Muscle layer of duodenum (tissue), 2 donors: ENCODE data around the gene NCK2.

Source experiments
- H3K27ac ChIP-seq: one replicate; pipeline ENCODE4 v1.7.0; 2013; ENCODE audit warnings: mild to moderate bottlenecking, low read length
- H3K27me3 ChIP-seq: one replicate; pipeline ENCODE4 v1.7.0; 2013; ENCODE audit warnings: low read depth, mild to moderate bottlenecking, control low read depth, low read length
- H3K36me3 ChIP-seq, 2 donors: one replicate each; pipeline ENCODE4 v1.7.0; 2013; ENCODE audit warnings: low read length in 2 of 2, control low read depth in 1 of 2, mild to moderate bottlenecking in 1 of 2; ENCODE audit not compliant: insufficient read depth in 2 of 2, control insufficient read depth in 1 of 2
- H3K4me1 ChIP-seq, 2 donors: one replicate each; pipeline ENCODE4 v1.7.0; 2013; ENCODE audit warnings: low read length in 2 of 2, mild to moderate bottlenecking in 2 of 2, control low read depth in 1 of 2, moderate library complexity in 1 of 2; ENCODE audit not compliant: insufficient read depth in 2 of 2, control insufficient read depth in 1 of 2
- H3K4me3 ChIP-seq, 2 donors: one replicate each; pipeline ENCODE4 v1.7.0; 2013; ENCODE audit warnings: low read length in 2 of 2, low read depth in 1 of 2, mild to moderate bottlenecking in 1 of 2
- H3K9me3 ChIP-seq, 2 donors: one replicate each; pipeline ENCODE4 v1.7.0; 2013; ENCODE audit warnings: low read length in 2 of 2, control low read depth in 1 of 2, mild to moderate bottlenecking in 1 of 2; ENCODE audit not compliant: control insufficient read depth in 1 of 2
- donor health status: healthy.

The NCK2 gene

DNA sequence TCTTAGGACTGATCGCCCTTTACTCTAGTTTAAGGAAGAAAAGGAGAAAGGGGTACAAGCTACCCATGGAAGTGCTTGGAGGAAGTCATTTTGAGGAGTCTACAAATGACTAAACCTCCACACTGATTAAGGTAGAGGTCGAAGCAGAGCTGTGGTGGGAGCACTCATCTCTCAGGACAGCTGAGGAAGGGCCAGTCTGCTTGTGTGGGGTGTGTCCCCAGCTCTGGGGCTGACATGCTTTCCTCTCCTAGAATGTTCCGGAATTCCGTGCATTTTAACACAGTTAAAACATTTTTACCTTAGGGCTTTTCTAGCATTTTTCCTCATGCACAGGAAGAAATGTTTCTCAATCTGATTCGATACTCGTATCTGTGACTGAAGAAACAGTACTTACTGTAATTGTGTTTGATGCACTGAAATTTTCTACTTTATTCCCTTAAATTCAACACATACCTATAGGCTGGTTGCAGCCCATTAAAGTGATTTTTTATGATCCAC is 135.1 kb downstream of the NCK2 start:
- Histone ChIP-seq H3K4me1 (peaks cover 9 to 20% of the 10 kb centered on the region in 2 donors), H3K9me3 (no peaks in the 10 kb centered on the region), H3K27ac (no peak overlapping the region), H3K27me3 (no peaks in the 10 kb centered on the region), H3K4me3 (no peak overlapping the region), H3K36me3 (peaks cover 8 to 16% of the 10 kb centered on the region in 2 donors)

DNA sequence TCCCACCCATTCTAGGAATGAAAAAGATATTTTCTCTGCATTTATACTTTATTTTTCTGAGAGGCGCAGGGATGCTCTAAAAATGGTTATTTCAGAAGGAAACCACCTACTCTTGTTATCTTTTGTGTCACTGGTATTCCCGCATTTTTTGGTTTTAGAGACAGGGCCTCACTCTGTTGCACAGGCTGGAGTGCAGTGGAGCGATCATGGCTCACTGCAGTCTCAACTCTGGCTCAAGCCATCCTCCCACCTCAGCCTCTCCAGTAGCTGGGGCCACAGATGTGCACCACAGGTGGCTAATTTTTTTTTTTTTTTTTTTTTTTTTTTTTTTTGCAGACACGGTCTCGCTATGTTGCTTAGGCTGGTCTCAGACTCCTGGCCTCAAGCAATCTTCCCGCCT is 135.9 kb downstream of the NCK2 start:
- Histone ChIP-seq H3K27ac (no peak overlapping the region), H3K27me3 (no peaks in the 10 kb centered on the region), H3K4me1 (peaks cover 9 to 18% of the 10 kb centered on the region in 2 donors), H3K9me3 (no peaks in the 10 kb centered on the region), H3K4me3 (no peak overlapping the region), H3K36me3 (peaks cover 8 to 16% of the 10 kb centered on the region in 2 donors)

DNA sequence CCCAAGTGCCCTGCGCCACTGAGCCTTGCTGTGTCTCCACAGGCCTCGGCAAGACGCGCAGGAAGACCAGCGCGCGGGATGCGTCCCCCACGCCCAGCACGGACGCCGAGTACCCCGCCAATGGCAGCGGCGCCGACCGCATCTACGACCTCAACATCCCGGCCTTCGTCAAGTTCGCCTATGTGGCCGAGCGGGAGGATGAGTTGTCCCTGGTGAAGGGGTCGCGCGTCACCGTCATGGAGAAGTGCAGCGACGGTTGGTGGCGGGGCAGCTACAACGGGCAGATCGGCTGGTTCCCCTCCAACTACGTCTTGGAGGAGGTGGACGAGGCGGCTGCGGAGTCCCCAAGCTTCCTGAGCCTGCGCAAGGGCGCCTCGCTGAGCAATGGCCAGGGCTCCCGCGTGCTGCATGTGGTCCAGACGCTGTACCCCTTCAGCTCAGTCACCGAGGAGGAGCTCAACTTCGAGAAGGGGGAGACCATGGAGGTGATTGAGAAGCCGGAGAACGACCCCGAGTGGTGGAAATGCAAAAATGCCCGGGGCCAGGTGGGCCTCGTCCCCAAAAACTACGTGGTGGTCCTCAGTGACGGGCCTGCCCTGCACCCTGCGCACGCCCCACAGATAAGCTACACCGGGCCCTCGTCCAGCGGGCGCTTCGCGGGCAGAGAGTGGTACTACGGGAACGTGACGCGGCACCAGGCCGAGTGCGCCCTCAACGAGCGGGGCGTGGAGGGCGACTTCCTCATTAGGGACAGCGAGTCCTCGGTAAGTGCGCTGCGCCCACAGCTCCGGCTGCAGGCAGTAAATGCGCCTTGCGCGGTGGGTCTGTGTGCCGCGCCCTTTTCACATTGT is 136.8 kb downstream of the NCK2 start:
- Histone ChIP-seq H3K36me3 (peaks cover 8 to 16% of the 10 kb centered on the region in 2 donors), H3K9me3 (no peaks in the 10 kb centered on the region), H3K4me1 (peaks cover 15 to 27% of the 10 kb centered on the region in 2 donors), H3K27me3 (no peaks in the 10 kb centered on the region), H3K4me3 (no peak overlapping the region), H3K27ac (no peak overlapping the region)

DNA sequence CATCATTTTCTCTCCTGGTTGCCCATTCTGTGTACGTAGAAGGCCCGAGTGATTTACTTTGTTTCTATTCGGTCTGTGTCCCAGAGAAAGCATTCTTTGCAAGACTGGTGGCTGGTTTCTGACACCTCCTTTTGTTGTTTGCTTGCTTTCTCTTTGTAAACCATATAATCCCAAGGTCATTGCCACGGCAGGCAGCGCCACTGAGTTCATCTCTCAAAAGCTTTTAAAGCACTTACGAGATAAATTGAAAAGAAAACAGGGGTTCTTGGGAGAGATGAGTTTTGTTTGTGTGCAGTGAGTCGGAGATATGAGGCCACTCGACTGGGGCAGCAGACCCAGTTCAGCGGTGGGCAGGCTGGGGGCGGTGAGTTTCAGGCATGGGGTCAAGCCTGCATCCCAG is 137.6 kb downstream of the NCK2 start:
- H3K36me3 ChIP-seq = peaks cover 8 to 16% of the 10 kb centered on the region in 2 donors
- H3K27ac ChIP-seq = no peak overlapping the region
- peaks cover 16 to 32% of the 10 kb centered on the region in 2 donors for H3K4me1 ChIP-seq
- H3K9me3 ChIP-seq = no peaks in the 10 kb centered on the region
- H3K27me3 ChIP-seq = no peaks in the 10 kb centered on the region
- H3K4me3 ChIP-seq = no peak overlapping the region

DNA sequence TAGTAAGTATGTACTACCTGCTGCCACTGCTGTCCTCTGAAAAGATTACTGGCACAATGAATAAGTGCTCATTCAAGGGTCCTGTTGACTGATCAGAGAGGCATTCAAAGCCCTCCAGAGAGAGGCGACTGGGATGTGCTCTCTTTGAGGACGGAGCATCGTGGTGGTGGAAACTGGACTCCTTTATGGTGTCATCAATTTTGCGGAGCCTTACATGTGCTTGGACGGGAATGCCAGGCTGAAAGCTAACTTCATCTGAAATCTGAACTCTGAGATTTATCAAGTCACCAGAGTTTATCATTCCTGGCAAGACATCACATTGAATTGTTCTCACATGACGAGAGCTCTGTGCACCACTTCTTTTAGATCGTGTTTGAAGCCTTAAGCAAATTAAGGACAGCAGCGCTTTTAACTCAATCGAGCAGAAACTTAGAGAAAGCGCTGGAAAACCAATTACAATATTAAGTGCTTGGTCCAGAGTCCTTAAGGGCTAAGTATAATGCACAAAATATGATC is 138.3 kb downstream of the NCK2 start:
- Histone ChIP-seq H3K27me3 (no peaks in the 10 kb centered on the region), H3K9me3 (no peaks in the 10 kb centered on the region), H3K27ac (no peak overlapping the region), H3K36me3 (peaks cover 8 to 16% of the 10 kb centered on the region in 2 donors), H3K4me1 (peaks cover 16 to 32% of the 10 kb centered on the region in 2 donors), H3K4me3 (no peak overlapping the region)

DNA sequence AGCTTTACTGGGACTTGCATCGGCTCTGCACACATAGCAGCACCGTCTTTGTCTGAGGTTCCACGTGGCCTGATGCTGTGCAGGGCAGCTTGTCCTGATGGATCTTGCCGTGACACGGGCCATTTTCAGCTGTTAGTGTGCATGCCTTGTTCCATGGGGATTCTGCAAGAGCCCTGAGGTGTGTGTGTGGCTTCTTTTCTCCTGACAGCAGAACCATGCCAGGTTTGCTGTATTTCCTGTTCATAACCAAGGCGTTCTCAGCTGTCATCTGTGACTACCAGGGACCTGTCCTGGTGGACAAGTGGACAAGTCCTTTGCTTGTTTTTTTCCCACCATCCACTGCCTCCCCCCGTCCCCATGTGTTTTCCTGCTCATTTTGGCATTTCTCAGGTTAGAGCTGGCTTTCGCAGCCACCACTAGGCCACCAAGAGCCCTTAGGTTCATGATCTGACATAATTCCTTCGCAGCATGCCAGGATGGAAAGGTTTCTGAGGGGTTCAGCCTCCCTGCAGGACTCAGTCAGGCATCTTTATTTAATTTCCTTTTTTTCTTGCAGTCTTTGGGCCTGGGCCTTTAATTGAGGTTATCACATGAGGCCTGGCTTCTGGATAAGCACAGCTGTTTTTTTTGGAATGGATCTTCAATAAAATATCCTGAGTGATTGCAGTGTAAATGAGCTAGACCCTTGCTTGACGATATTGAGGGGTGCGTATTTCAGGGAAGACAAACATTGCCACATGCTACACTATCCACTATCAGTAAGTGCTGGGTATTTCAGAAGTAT is 139.4 kb downstream of the NCK2 start:
- Histone ChIP-seq H3K4me3 (no peak overlapping the region), H3K36me3 (peaks cover 8 to 15% of the 10 kb centered on the region in 2 donors), H3K9me3 (no peaks in the 10 kb centered on the region), H3K27ac (no peak overlapping the region), H3K4me1 (peaks cover 16 to 32% of the 10 kb centered on the region in 2 donors), H3K27me3 (no peaks in the 10 kb centered on the region)

DNA sequence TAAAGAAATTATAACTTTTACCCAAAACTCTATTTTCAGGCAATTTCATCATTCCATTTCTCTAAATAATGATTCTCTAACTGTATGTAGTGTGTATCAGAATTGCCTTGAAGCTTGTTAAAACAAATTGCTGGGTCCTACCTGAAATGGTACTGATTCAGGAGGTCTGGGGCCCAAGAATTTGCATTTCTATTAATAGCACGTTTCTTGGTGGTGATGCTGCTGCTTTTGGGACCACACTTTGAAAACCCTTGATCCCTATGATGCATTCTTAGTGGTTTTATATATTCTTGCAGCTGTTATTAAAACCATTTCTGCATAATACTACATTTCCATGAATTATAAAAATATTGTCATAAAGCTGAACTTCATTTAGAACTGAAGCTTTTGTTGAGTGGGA is 140.7 kb downstream of the NCK2 start:
- H3K27ac ChIP-seq = no peak overlapping the region
- peaks cover 8 to 12% of the 10 kb centered on the region in 2 donors for H3K36me3 ChIP-seq
- H3K27me3 ChIP-seq = no peaks in the 10 kb centered on the region
- peaks cover 16 to 32% of the 10 kb centered on the region in 2 donors for H3K4me1 ChIP-seq
- H3K4me3 ChIP-seq = no peak overlapping the region
- H3K9me3 ChIP-seq = no peaks in the 10 kb centered on the region

DNA sequence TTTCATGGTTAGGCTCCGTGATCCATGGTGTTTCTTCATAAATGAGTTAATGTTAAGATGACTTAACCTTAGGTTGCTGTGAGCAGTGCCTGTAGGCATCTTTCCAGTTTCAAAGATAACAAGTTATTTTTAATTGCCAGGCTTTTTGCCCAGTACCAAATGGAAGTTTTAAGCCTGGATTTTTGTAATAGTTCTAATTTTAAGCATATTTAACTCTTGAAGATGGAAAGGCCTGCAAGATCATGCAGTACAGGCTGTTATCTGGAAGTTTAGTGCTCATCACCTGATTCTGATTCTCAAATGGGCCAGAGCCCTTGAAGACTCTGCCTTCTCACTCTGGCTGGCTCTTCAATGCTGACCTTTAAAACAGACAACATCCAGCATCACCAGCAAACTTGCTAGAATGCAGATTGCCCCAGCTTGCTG is 141.3 kb downstream of the NCK2 start:
- no peak overlapping the region for H3K27ac ChIP-seq
- no peaks in the 10 kb centered on the region for H3K9me3 ChIP-seq
- H3K4me1 ChIP-seq = peaks cover 16 to 32% of the 10 kb centered on the region in 2 donors
- H3K27me3 ChIP-seq = no peaks in the 10 kb centered on the region
- no peak overlapping the region for H3K4me3 ChIP-seq
- peaks cover 8 to 12% of the 10 kb centered on the region in 2 donors for H3K36me3 ChIP-seq

DNA sequence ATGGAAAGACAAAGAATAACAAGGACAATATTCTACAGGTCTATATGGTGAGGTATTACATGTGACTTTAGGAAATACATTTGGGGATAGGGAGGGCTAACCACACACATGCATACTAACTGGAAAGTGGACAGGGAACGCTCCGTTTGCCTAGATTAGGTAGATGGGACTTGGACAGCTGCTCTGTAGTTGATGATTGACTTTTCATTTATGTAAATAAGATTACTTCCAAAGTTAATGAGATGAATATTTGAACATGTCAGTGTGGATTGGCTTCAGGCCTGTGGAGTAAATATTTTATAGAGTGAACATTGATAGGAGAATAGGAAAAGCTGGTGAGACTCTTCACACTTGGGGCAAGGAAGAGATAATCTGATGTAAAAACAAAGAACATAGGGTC is 142.0 kb downstream of the NCK2 start:
- peaks cover 16 to 32% of the 10 kb centered on the region in 2 donors for H3K4me1 ChIP-seq
- peaks cover 7 to 8% of the 10 kb centered on the region in 2 donors for H3K36me3 ChIP-seq
- no peak overlapping the region for H3K27ac ChIP-seq
- H3K27me3 ChIP-seq = no peaks in the 10 kb centered on the region
- H3K9me3 ChIP-seq = no peaks in the 10 kb centered on the region
- H3K4me3 ChIP-seq = no peak overlapping the region

DNA sequence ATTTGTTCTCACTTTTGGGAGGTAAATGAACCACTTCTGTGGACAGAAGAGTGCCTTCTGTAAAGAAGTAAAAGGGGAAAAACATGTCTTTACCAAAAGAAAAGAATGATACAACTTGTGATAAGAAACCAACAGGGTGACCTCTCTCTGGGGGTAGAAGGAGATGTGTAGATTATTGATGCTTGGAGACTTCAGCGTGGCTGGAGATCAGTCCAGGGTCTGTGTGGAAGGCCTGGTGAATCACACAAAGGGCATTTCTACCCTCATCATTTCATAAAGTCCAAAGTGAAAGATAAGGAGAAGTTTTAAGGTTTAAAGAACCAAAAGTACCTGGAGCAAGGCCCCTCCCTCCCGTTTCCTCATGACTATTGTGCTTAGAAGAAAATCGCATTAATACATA is 142.5 kb downstream of the NCK2 start:
- no peaks in the 10 kb centered on the region for H3K9me3 ChIP-seq
- no peaks in the 10 kb centered on the region for H3K27me3 ChIP-seq
- no peak overlapping the region for H3K4me3 ChIP-seq
- H3K36me3 ChIP-seq = peaks cover 1 to 4% of the 10 kb centered on the region in 2 donors
- H3K4me1 ChIP-seq = peaks cover 16 to 32% of the 10 kb centered on the region in 2 donors
- H3K27ac ChIP-seq = no peak overlapping the region

DNA sequence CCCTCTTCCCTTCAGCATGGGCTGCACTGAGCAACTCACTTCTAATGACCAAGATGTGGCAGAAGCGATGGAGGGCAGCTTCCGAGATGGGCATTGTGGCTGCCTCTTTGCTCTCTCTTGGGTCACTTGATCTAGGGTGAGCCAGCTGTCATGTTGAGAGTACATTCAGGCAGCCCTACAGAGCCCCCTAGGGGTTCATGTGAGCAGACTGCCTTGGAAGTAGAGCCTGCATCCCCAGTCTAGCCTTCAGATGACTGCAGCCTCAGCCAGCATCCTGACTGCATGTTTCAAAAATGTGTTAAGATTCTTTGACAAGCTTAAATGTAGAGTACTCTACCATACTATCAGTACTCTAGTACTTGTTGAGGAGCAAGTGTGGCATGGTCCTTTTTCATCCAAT is 143.9 kb downstream of the NCK2 start:
- H3K27ac ChIP-seq = no peak overlapping the region
- H3K27me3 ChIP-seq = no peaks in the 10 kb centered on the region
- H3K36me3 ChIP-seq = peaks cover 0 to 8% of the 10 kb centered on the region in 2 donors
- H3K4me1 ChIP-seq = peaks cover 16 to 23% of the 10 kb centered on the region in 2 donors
- H3K9me3 ChIP-seq = no peaks in the 10 kb centered on the region
- H3K4me3 ChIP-seq = no peak overlapping the region
